ENCODE results near the gene LNPEP.

- no peak for TF ChIP-seq CTCF (conservative IDR thresholded peaks at IDR 0.05; ENCODE audit: low read depth, low read length)
- TF ChIP-seq BHLHE40 (IDR thresholded peaks at IDR 0.05; ENCODE audit: low read depth, low read length), result no peak
- TF ChIP-seq RFX5 (IDR thresholded peaks at IDR 0.05; ENCODE audit: low read depth, low read length), result no peak
- TF ChIP-seq POLR2A (IDR thresholded peaks at IDR 0.05; ENCODE audit: low read depth, low read length), result no peak
- TF ChIP-seq MAFK (IDR thresholded peaks at IDR 0.05; ENCODE audit: low read depth, low read length), result no peak
- no peak for TF ChIP-seq RAD21 (IDR thresholded peaks at IDR 0.05; ENCODE audit: low read length)
Measured at GRCh38 chr5:96903300-96903699, 32.6 kb upstream of the LNPEP start.
